Measurements from ENCODE around the gene MIGA2. TPM values are rescaled to one million over a fixed set of nuclear protein-coding genes. Genes with fewer than 3 reads are reported as not detected.

MIGA2 gene
- total RNA-seq, 4 donors from 2014 or later: 72.0 to 245 (median 74.0) TPM

- peak overlapping the region; percentile 43 to 90 (median 84) for H3K27ac ChIP-seq
- peaks cover 14 to 24% (median 22%) of the 10 kb centered on the region in 4 donors for H3K4me1 ChIP-seq
- in situ Hi-C loops (cut with MboI; ENCODE audit: low pct_ligation_motif_present in 1 of 4, low pct_unique_long_range_greater_than_20kb in 1 of 4, low sequenced_read_pairs in 3 of 4) (no loop called here), intact Hi-C loops (cut with DNase I; ENCODE audit: low total_unique reads) (no loop called here)
- H3K9me3 ChIP-seq: no peaks in the 10 kb centered on the region
- TF ChIP-seq POLR2A (IDR thresholded peaks at IDR 0.05) (no peak), POLR2AphosphoS5 (IDR thresholded peaks at IDR 0.05) (peak in 1 of 3 donors; percentile 40)
- 78 to 86% methylated on average over 3 to 8 of the region's 8 CpGs for whole genome bisulfite sequencing, 2 donors (ENCODE audit: low coverage in 1 of 2)
- H3K4me3 ChIP-seq: peak overlapping the region in 1 of 4 donors; percentile 75
- no peaks in the 10 kb centered on the region for H3K27me3 ChIP-seq
- no peak for DNase-seq
- peaks cover 0 to 30% (median 9%) of the 10 kb centered on the region in 4 donors for H3K36me3 ChIP-seq
Observed at GRCh38 chr9:129038109-129038852, 1.9 kb downstream of the MIGA2 start.

- no peaks in the 10 kb centered on the region for H3K9me3 ChIP-seq
- H3K4me1 ChIP-seq: peaks cover 14 to 23% (median 20%) of the 10 kb centered on the region in 4 donors
- intact Hi-C loops (cut with DNase I; ENCODE audit: low total_unique reads) (no loop called here), in situ Hi-C loops (cut with MboI; ENCODE audit: low pct_ligation_motif_present in 1 of 4, low pct_unique_long_range_greater_than_20kb in 1 of 4, low sequenced_read_pairs in 3 of 4) (no loop called here)
- H3K4me3 ChIP-seq: no peak overlapping the region
- no peaks in the 10 kb centered on the region for H3K27me3 ChIP-seq
- WGBS, 2 donors (ENCODE audit: low coverage in 1 of 2): 94% methylated on average over 12 of the region's 12 CpGs; no CpG with 5 or more reads in 1 of the 2 donors
- TF ChIP-seq POLR2AphosphoS5 (IDR thresholded peaks at IDR 0.05) (no peak), POLR2A (IDR thresholded peaks at IDR 0.05) (no peak), EP300 (IDR thresholded peaks at IDR 0.05; ENCODE audit: low read depth) (no peak), CTCF (IDR thresholded peaks at IDR 0.05) (no peak)
- no peak overlapping the region for H3K27ac ChIP-seq
- DNase-seq: no peak
- peaks cover 0 to 38% (median 12%) of the 10 kb centered on the region in 4 donors for H3K36me3 ChIP-seq
Observed at GRCh38 chr9:129040113-129040643, 3.8 kb downstream of the MIGA2 start.

- in situ Hi-C loops (cut with MboI; ENCODE audit: low pct_ligation_motif_present in 1 of 4, low pct_unique_long_range_greater_than_20kb in 1 of 4, low sequenced_read_pairs in 3 of 4) (no loop called here), intact Hi-C loops (cut with DNase I; ENCODE audit: low total_unique reads) (no loop called here)
- no peak overlapping the region for H3K4me3 ChIP-seq
- peaks cover 14 to 17% (median 15%) of the 10 kb centered on the region in 4 donors for H3K4me1 ChIP-seq
- peaks cover 0 to 41% (median 17%) of the 10 kb centered on the region in 4 donors for H3K36me3 ChIP-seq
- TF ChIP-seq POLR2AphosphoS5 (IDR thresholded peaks at IDR 0.05): no peak
- no peak for TF ChIP-seq CTCF (IDR thresholded peaks at IDR 0.05)
- no peak for TF ChIP-seq EP300 (IDR thresholded peaks at IDR 0.05; ENCODE audit: low read depth)
- no peaks in the 10 kb centered on the region for H3K9me3 ChIP-seq
- H3K27me3 ChIP-seq: no peaks in the 10 kb centered on the region
- no peak overlapping the region for H3K27ac ChIP-seq
- no peak for DNase-seq
- WGBS, 2 donors (ENCODE audit: low coverage in 1 of 2): 96% methylated on average over 16 of the region's 16 CpGs; no CpG with 5 or more reads in 1 of the 2 donors
Observed at GRCh38 chr9:129042016-129042415, 5.6 kb downstream of the MIGA2 start.

GRCh38 chr9:129052592-129052991 is 16.2 kb downstream of the MIGA2 start:
- intact Hi-C loops (cut with DNase I; ENCODE audit: low total_unique reads): no loop called here
- WGBS, 2 donors (ENCODE audit: low coverage in 1 of 2): 61 to 63% methylated on average over 6 to 8 of the region's 8 CpGs
- no peak overlapping the region for H3K4me3 ChIP-seq
- H3K4me1 ChIP-seq: peaks cover 0 to 17% (median 2%) of the 10 kb centered on the region in 4 donors
- DNase-seq: peak; percentile 96
- no peaks in the 10 kb centered on the region for H3K27me3 ChIP-seq
- in situ Hi-C loops (cut with MboI; ENCODE audit: low pct_ligation_motif_present in 1 of 4, low pct_unique_long_range_greater_than_20kb in 1 of 4, low sequenced_read_pairs in 3 of 4): no loop called here
- peak; percentile 7 to 89 (median 89) for TF ChIP-seq POLR2AphosphoS5 (IDR thresholded peaks at IDR 0.05)
- no peak for TF ChIP-seq CTCF (IDR thresholded peaks at IDR 0.05)
- TF ChIP-seq POLR2A (IDR thresholded peaks at IDR 0.05): peak; percentile 61
- TF ChIP-seq EP300 (IDR thresholded peaks at IDR 0.05; ENCODE audit: low read depth): peak; percentile 86
- no peaks in the 10 kb centered on the region for H3K9me3 ChIP-seq
- H3K36me3 ChIP-seq: peaks cover 0 to 58% (median 24%) of the 10 kb centered on the region in 4 donors
- peak overlapping the region; percentile 82 to 91 (median 84) for H3K27ac ChIP-seq

Measured in transverse colon (tissue), 4 donors.